Right renal pelvis (tissue), 4 donors: ENCODE measurements around the gene USP44. TPM values are rescaled to one million over a fixed set of nuclear protein-coding genes. Genes with fewer than 3 reads are reported as not detected.

Source experiments
- DNase-seq, 4 donors: peaks; one replicate each; pipeline ENCODE4 v3.0.0-alpha.2; 2013; ENCODE audit warnings: low read depth in 4 of 4, low spot score in 3 of 4, missing footprints in 1 of 4
- polyA plus RNA-seq, 4 donors: library from polyadenylated mRNA; unstranded; fragments of 120-200 nt; gene quantifications; one replicate each; pipeline ENCODE4 v1.2.1, GENCODE V29; 2013; ENCODE audit not compliant: insufficient read length in 4 of 4

USP44 gene
- polyA plus RNA-seq, 4 donors, result 1.7 to 3.0 (median 2.4) TPM

DNA sequence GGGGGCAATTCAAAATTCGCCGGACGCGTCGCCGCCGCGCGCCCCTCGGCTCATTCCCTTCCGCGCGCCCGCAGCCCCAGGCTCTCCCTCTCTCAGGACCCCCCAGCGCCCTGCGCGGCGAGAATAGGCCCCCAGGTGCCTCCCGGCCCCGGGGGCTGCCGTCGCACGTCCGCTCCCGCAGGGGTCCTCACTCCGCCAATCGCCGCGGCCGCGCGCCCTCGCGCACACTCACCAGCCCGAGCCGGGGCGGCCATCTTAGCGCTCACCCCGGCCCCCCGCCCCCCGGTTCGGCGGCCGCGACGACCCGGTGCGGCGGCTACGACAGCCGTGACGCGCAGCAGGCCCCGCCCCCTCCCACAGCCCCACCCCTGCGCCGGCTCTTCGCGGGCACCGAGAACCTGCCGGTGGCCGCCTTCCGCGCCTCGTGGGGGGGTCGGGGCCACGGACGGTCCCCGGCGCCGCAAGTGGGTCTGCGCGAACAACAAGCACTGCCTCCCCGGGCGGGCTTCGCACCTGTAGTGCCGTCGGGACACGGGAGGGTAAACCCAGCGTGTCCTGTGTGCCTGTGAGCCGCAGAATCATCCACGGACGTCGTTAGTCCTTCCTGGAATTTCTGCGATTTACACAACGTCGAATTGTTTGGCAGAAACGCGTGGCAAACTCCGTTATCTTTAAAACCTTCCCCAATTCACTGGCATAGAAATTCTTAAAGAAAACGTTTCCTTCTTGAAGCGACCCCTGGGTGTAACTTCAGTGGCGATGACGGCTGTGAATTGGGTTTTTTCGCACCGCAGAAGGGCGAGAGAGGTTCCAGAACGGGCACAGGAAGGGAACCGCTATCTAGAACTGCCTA, 2.5 kb downstream of the USP44 start:
- DNase-seq, result no peak

- DNase-seq, result no peak
These were observed 3.2 kb downstream of the USP44 start for GRCh38 chr12:95548056-95548538.

DNA sequence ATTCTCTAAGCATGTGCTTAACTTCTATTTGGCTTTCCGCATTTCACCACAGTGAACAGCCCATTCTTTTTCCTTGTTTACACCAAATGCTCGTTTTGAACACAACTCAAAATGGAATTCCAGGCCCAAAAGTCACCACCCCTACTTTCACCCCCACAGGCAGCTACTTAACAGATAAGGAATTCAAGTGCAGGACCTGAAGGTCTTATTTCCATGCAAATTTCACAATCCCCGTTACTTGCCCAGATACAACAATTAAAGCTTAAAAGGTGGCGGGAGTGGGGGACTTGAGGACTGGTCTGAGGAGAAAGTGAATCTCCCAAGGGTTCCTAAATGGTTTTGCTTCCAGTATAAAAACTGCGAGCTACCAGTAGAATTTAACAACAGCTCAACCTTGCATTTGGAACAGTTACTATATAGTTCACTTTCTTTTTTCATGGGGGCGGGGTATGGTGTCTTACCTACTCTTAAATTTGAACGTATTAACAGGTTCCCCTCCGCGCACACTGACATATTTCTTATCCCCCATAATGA, 3.7 kb downstream of the USP44 start:
- DNase-seq, result no peak

- DNase-seq, result no peak
These were observed 4.8 kb downstream of the USP44 start for GRCh38 chr12:95546491-95546813.

DNA sequence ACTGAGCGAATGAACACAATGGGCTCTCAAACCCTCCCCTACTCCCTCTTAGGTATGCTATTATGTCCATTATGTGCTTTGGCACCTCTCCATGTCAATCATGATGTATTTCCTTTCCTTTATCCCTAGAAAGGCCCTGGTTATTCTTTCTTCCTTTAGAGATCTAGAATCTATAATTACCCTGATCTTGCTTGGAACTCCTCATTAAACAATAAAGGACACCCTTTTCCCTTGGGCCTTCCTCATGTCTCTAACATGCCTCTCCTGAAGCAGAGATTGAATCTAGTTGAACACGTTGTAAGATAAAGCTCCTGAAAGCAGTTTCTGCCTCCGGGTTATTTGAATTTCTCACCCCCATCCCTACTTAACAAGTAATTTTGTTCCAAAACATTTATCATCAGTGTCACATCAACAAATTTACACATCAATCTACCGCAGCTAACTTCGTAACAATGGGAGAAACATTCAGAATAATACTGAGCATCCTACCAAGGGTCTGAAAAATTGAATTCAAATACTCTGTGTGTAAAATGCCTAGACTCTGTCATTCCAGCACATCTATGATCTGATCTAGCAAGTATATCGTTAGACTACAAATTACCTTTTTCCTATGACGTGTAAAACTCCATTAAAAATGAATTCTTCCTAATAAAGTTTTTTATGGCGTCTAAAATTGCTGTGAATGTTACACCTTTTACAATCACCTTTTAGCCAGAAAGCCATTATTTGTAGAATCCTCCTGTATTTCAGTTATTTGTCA, 5.4 kb downstream of the USP44 start:
- DNase-seq, result no peak

DNA sequence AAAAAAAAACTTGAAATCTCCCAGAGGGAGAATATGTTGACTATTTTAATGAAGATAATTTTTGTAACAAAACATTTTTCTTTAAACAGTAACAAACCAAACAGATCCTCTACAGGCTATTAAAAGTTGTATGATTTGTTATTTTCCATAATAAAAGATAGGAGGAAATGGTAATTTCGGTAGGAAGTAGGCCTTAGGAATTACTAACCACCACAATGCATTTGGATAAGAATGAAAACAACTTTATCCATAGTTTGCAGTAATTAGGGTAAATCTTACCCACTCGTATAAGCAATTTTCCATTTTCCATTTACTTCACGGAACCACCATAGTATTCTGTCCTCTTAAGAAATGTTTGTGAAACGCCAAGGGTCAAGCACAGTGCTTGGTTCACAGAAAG, 6.0 kb downstream of the USP44 start:
- DNase-seq, result no peak

- DNase-seq, result no peak
These were observed 6.5 kb downstream of the USP44 start for GRCh38 chr12:95544756-95545155.

DNA sequence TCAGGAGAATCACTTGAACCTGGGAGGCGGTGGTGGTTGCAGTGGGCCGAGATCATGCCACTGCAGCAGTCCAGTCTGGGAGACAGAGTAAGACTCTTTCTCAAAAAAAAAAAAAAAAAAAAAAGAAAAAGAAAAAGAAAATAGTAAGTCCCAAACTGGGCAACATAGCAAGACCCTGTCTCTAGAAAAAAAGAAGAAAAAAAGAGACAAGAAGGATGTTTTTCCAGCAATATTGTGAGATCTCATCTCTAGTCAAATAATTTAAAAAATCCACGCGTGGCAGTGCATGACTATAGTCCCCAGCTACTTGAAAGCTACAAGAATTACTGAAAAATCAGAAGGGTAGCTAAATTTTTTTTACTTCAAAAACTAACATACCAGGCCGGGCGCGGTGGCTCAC, 8.0 kb downstream of the USP44 start:
- DNase-seq, result no peak

DNA sequence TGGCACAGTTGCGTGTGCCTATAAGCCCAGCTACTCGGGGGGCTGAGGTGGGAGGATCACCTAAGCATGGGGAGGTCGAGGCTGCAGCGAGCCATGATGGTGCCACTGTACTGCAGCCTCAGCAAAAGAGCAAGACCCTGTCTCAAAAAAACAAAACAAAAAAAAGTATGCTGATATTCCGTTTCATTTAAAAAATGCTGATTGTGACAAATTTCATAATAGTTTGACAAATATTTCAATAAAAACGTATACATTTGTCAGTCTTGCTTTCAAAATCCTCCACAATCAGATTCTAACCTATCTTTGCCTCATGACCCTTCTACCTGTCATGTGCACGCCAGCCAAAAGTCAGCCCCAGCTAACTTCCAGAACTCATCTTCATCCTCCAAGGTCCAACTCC, 9.8 kb downstream of the USP44 start:
- DNase-seq, result no peak

GRCh38 chr12:95538656-95539055, 12.6 kb downstream of the USP44 start:
- no peak for DNase-seq

DNA sequence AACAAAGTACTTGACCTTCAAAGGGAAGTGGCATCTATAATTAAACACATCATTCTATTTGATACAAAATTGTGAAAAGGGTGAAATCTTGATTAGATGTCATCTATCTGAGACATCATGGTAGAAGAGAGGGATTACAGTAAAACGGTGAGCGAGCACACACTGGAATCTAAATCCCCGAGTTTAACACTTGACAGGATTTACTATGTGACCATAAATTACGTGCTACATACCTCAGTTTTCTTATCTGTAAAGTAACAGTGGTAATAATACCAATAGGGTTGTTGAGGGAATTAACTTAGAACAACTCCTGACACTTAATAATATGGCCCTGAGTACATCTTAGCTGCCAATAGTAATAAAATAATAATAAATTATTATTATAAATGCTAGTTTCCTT, 13.3 kb downstream of the USP44 start:
- no peak for DNase-seq

DNA sequence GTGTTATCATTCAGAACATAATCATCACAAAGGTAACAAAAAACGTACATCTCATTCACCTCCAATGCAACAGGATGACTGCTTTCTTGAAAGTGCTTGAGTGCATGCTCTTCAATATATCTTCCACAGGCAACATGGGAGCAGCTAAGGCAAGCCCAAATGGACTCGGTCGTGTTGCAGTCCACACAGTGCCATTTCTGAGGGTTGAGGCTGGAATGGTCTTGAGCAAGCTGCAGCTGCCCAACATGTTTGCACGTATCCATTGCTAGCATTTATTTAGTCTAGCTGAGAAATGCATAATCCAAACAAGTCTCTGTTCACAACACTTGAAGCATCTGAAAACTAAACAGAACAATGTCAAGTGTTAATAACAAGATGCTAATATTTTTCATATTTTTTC, 17.3 kb downstream of the USP44 start:
- no peak for DNase-seq

DNA sequence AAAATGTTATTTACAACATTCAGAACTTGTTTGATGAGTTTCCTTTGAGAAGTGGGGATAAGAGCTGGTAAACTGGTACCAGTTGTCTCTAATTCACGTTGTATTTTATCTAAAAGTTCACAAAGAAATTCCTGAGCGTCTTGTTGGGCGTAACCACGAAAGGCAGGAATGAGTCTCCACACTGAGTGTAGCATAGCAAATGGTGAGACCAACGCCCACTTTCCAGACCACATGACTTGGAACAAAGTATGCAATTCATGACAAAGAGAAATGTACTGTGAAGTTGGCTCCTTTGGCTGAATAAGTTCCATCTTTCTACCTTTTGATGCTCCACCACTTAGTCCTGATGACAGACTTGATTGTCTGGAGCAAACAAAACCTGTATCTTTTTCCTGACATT, 18.4 kb downstream of the USP44 start:
- DNase-seq, result no peak

DNA sequence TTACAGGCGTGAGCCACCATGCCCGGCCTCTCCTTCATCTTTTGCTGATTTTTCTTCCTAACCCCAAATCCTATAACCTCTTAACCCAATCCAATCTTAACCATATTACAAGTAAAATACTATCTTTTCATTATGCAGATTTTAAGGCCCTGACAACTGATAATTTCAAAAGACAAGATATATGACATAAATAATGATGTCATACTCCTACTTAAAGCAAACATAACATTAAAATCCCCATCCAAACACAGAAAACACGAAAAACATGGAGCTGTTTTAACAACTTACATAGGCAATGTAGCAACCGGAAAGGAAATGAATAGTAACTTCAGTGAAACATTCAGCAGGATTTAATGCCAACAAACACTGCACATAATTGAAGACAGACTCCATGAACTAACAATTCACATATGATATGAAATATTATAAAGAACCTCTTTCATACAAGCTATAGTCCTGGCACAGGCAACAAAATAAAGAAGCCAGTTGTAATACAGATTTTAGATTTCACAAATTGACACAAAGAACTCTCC, 21.5 kb downstream of the USP44 start:
- no peak for DNase-seq

- DNase-seq, result no peak
These were observed 22.8 kb downstream of the USP44 start for GRCh38 chr12:95528431-95528830.

GRCh38 chr12:95522692-95523091, 28.6 kb downstream of the USP44 start:
- DNase-seq, result no peak

DNA sequence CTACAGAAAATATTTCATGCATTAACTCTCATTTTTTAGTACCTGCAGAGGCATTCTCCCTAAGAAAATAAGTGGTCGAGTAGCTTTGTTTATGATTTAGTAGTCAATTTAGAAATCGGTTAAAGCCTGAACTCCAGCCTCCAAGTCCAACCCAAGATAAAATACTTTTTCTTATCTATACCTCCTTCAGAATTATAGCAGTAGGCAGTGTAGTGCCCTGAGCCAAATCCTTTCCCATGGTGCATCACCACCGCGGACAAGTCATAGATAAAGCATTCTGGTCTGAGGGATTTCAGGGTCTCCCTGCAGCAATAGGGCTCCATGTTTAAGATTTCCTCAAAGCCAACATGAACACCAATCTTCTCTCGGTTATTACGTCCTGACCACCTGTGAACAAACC, 30.5 kb downstream of the USP44 start:
- no peak for DNase-seq

GRCh38 chr12:95518944-95519343, 32.3 kb downstream of the USP44 start:
- DNase-seq, result no peak

- DNase-seq, result no peak
These were observed 34.0 kb downstream of the USP44 start for GRCh38 chr12:95517246-95517645.

GRCh38 chr12:95516757-95517156, 34.5 kb downstream of the USP44 start:
- DNase-seq, result no peak

- no peak for DNase-seq
These were observed 36.1 kb downstream of the USP44 start for GRCh38 chr12:95515197-95515596.

- DNase-seq, result no peak
These were observed 37.7 kb downstream of the USP44 start for GRCh38 chr12:95513599-95513998.
